K562 (cell line): ENCODE results near the gene RRM2. TPM values are rescaled to one million over a fixed set of nuclear protein-coding genes. Genes with fewer than 3 reads are reported as not detected.

Source experiments
- MXI1 ChIP-seq: IDR thresholded peaks from 2 replicates; pipeline ENCODE4 v1.6.1; 2011; ENCODE audit warnings: low read depth, mild to moderate bottlenecking, improper control_type of control experiment, low read length
- PTTG1 ChIP-seq: fragments of 450-650 bp; IDR thresholded peaks from 2 replicates; pipeline ENCODE4 v1.6.1; 2016; ENCODE audit warnings: low read depth, mild to moderate bottlenecking, missing genetic modification characterization, missing compliant biosample characterization
- polyA plus RNA-seq, 8 experiments: library from polyadenylated mRNA; depleted of rRNA in 4 of 8; stranded (reverse) in 5 of 8; unstranded in 3 of 8; fragments of >200 nt; fragmentation: Nextera tagmentation in 2 of 8; fragmentation: Illumina TruSeq in 1 of 8; extraction: Ambion mirVana in 2 of 8; extraction: Trizol in 1 of 8; gene quantifications; 2 replicates each; pipeline versions ENCODE4 v1.2.1 to v1.2.3, GENCODE V29; 2011 to 2014; ENCODE audit warnings: inconsistent platforms in 1 of 8, missing spikeins in 1 of 8
- total RNA-seq, 7 experiments: library from RNA; depleted of rRNA in 6 of 7; stranded (reverse); fragments of >200 nt in 6 of 7; fragmentation: Illumina TruSeq in 2 of 7; extraction: Trizol in 2 of 7; gene quantifications; 2 replicates each; pipeline versions ENCODE4 v1.2.1 to v1.2.3, GENCODE V29; 2011 to 2021; ENCODE audit warnings: low replicate concordance in 1 of 7
- TF ChIP-seq, protein P1 (sequence below): sonication (generic); formaldehyde crosslinking; IDR thresholded peaks from 2 replicates; pipeline ENCODE4 v1.8.0; 2023; ENCODE audit warnings: missing genetic modification reagents, mild to moderate bottlenecking, borderline replicate concordance
- TF ChIP-seq, protein P2 (sequence below): fragments of 250-450 bp; sonication (Bioruptor Pico); IDR thresholded peaks from 2 replicates; pipeline ENCODE4 v1.8.0; 2021; ENCODE audit warnings: mild to moderate bottlenecking, moderate library complexity

The RRM2 gene
- total and polyA plus RNA-seq, 9 of the 15 experiments (the other 6 are each of a cell fraction or from before 2014, with no cell fraction given): 50.1 to 244 (median 128) TPM

DNA sequence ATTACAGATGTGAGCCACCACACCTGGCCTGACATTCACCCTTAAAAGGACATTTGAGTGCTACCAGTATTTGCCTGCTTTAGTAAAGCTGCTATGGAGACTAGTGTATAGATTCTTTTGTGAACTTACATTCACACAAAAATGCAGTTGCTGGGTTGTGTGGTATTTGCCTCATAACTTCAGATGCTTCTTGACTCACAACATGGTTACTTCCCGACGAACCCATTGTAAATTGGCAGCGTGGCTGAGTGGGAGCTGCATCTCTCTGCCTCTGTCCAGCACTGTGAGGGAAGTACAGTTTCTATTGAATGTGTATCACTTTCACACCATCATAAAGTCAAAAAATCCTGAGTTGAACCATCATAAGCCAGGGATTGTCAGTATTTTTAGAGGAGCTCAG is 56.9 kb downstream of the RRM2 start (continued):
- TF ChIP-seq, protein P1, sequence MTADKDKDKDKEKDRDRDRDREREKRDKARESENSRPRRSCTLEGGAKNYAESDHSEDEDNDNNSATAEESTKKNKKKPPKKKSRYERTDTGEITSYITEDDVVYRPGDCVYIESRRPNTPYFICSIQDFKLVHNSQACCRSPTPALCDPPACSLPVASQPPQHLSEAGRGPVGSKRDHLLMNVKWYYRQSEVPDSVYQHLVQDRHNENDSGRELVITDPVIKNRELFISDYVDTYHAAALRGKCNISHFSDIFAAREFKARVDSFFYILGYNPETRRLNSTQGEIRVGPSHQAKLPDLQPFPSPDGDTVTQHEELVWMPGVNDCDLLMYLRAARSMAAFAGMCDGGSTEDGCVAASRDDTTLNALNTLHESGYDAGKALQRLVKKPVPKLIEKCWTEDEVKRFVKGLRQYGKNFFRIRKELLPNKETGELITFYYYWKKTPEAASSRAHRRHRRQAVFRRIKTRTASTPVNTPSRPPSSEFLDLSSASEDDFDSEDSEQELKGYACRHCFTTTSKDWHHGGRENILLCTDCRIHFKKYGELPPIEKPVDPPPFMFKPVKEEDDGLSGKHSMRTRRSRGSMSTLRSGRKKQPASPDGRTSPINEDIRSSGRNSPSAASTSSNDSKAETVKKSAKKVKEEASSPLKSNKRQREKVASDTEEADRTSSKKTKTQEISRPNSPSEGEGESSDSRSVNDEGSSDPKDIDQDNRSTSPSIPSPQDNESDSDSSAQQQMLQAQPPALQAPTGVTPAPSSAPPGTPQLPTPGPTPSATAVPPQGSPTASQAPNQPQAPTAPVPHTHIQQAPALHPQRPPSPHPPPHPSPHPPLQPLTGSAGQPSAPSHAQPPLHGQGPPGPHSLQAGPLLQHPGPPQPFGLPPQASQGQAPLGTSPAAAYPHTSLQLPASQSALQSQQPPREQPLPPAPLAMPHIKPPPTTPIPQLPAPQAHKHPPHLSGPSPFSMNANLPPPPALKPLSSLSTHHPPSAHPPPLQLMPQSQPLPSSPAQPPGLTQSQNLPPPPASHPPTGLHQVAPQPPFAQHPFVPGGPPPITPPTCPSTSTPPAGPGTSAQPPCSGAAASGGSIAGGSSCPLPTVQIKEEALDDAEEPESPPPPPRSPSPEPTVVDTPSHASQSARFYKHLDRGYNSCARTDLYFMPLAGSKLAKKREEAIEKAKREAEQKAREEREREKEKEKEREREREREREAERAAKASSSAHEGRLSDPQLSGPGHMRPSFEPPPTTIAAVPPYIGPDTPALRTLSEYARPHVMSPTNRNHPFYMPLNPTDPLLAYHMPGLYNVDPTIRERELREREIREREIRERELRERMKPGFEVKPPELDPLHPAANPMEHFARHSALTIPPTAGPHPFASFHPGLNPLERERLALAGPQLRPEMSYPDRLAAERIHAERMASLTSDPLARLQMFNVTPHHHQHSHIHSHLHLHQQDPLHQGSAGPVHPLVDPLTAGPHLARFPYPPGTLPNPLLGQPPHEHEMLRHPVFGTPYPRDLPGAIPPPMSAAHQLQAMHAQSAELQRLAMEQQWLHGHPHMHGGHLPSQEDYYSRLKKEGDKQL: no peak
- TF ChIP-seq MXI1 (no peak), PTTG1 (tag) (no peak)
- TF ChIP-seq, protein P2, sequence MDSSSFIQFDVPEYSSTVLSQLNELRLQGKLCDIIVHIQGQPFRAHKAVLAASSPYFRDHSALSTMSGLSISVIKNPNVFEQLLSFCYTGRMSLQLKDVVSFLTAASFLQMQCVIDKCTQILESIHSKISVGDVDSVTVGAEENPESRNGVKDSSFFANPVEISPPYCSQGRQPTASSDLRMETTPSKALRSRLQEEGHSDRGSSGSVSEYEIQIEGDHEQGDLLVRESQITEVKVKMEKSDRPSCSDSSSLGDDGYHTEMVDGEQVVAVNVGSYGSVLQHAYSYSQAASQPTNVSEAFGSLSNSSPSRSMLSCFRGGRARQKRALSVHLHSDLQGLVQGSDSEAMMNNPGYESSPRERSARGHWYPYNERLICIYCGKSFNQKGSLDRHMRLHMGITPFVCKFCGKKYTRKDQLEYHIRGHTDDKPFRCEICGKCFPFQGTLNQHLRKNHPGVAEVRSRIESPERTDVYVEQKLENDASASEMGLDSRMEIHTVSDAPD: no peak
- TF ChIP-seq, all 486 proteins: peak for 0
